ENCODE data around the gene EFCAB9.

The EFCAB9 gene

GRCh38 chr5:172234031-172234430, 40.1 kb downstream of the EFCAB9 start:
- no peak overlapping the region for H3K27ac ChIP-seq
- DNase-seq (ENCODE audit: low read depth, low spot score): no peak

- DNase-seq (ENCODE audit: low read depth, low spot score): no peak
- no peak overlapping the region for H3K27ac ChIP-seq
These were observed 41.3 kb downstream of the EFCAB9 start for GRCh38 chr5:172235132-172235780.

- no peak for DNase-seq (ENCODE audit: low read depth, low spot score)
- H3K27ac ChIP-seq: no peak overlapping the region
These were observed 42.1 kb downstream of the EFCAB9 start for GRCh38 chr5:172235827-172236736.

GRCh38 chr5:172238334-172238733, 44.4 kb downstream of the EFCAB9 start:
- no peak overlapping the region for H3K27ac ChIP-seq
- no peak for DNase-seq (ENCODE audit: low read depth, low spot score)

DNA sequence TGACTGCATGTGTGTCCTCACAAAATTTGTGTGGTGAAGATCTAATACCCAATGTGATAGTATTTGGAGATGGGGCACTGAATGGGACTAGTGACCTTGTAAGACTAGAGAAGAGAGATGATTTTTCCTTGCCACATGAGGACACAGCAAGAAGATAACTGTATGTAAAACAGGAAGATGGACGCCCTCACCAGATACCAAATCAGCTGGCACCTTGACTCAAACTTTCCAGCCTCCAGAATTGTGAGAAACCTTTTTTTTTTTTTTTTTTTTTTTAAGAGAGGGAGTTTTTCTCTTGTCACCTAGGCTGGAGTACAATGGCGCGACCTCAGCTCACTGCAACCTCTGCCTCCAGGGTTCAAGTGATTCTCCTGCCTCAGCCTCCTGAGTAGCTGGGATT, 49.3 kb downstream of the EFCAB9 start:
- DNase-seq (ENCODE audit: low read depth, low spot score): no peak

DNA sequence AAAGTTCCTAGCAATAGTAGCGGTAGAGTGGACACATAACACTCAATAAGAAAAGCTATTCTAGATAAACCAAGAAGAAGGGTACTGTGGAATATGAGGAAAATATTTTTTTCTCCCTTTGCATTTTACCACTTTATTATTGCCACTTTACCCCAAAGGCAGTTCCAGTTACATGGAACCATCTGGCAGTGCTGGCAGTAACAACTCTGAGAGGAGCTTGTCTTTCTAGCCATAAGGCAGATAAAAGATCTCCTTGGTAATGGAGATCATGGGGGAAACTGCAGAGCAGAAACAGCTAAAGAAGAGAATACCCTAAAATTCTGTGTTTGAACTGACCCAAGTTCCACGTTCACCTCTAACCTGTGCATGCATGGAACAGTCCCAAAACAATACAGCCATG, 51.1 kb downstream of the EFCAB9 start:
- no peak overlapping the region for H3K27ac ChIP-seq

More for the DNA sequence above, 49.3 kb downstream of the EFCAB9 start:
- no peak overlapping the region for H3K27ac ChIP-seq

DNA sequence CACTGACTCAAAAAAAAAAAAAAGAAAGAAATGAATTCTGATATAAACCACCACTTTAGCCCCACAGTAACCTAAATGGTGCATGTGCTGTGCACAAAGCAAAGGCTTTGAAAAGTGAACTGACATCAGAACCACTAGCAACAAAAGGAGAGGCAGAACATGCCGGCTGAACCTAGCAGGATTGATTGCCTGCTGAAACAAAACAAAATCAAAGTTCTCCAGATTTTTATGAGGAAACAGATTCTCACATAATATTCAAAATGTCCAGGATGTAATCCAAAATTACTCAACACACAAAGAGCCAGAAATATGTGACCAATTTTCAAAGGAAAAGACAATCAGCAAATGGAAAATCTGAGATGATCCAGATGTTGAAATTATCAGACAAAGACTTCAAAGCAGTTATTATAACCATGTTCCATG, 51.7 kb downstream of the EFCAB9 start:
- DNase-seq (ENCODE audit: low read depth, low spot score): no peak
- H3K27ac ChIP-seq: no peak overlapping the region

More for the DNA sequence above, 51.1 kb downstream of the EFCAB9 start:
- DNase-seq (ENCODE audit: low read depth, low spot score): no peak

DNA sequence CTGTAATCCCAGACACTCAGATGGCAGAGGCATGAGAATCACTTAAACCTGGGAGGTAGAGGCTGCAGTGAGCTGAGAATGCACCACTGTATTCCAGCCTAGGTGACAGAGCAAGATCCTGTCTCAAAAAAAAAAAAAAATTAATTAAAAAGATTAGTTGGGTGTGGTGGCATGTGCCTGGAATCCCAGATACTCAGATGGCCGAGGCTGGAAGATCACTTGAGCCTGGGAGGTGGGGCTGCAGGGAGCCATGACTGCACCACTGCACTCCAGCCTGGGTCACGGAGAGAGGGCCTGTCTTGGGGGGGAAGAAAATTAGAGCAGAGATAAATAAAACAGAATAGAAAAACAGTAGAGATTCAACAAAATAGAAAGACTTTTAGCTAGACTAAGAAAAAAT, 54.7 kb downstream of the EFCAB9 start:
- DNase-seq (ENCODE audit: low read depth, low spot score): no peak
- no peak overlapping the region for H3K27ac ChIP-seq

DNA sequence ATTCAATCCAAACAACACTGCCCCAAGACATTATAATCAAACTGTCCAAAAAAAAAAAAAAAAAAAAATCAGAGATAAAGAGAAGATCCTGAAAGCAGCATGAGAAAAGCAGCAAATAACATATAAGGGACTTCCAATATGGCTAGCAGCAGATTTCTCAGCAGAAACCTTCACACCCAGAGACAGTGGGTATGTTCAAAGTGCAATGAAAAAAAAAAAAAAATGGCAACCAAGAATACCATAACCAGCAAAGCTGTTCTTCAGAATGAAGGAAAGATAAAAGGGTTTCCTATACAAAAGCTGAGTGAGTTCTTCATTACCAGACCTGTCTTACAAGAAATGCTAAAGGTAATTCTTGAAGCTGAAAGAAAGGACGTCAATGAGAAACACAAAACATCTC, 57.4 kb downstream of the EFCAB9 start:
- H3K27ac ChIP-seq: no peak overlapping the region
- DNase-seq (ENCODE audit: low read depth, low spot score): no peak

DNA sequence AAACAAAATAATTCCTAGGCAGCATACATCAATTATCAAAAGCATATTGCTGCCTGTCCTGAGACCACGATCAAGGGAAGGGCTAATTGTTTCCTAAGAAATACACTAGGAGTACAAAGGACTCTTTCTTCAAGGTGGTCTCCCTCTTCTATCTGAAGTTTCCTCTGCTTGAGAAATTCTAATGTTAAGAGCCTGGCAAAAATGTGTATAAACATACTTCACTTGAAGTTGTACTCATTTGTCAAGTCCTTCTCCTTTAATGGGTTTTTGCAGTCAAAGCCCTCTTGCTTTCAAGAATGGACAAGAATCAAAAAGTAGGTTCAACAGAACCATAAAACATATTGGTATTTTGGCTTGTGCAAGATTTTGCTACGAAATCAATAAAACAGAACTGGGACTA, 58.5 kb downstream of the EFCAB9 start:
- no peak for DNase-seq (ENCODE audit: low read depth, low spot score)
- H3K27ac ChIP-seq: no peak overlapping the region
